GM12864 (cell line): Measurements from ENCODE around the gene CYP2W1.

Experiments
- DNase-seq: peaks from one replicate; pipeline ENCODE4 v3.0.0-alpha.2; 2011; ENCODE audit warnings: low read depth
- H3K4me3 ChIP-seq: 2 replicates; pipeline ENCODE4 v1.5.1; 2011; ENCODE audit warnings: mild to moderate bottlenecking, low read depth, low read length, control low read depth
- CTCF ChIP-seq: IDR thresholded peaks from 2 replicates; pipeline ENCODE4 v1.5.1; 2011; ENCODE audit warnings: low read depth, mild to moderate bottlenecking, moderate library complexity, low read length, control low read depth, inconsistent platforms; ENCODE audit errors: missing control alignments

CYP2W1 gene

GRCh38 chr7:992709-993607 lies 10.0 kb downstream of the CYP2W1 start:
- no peak overlapping the region for H3K4me3 ChIP-seq

DNA sequence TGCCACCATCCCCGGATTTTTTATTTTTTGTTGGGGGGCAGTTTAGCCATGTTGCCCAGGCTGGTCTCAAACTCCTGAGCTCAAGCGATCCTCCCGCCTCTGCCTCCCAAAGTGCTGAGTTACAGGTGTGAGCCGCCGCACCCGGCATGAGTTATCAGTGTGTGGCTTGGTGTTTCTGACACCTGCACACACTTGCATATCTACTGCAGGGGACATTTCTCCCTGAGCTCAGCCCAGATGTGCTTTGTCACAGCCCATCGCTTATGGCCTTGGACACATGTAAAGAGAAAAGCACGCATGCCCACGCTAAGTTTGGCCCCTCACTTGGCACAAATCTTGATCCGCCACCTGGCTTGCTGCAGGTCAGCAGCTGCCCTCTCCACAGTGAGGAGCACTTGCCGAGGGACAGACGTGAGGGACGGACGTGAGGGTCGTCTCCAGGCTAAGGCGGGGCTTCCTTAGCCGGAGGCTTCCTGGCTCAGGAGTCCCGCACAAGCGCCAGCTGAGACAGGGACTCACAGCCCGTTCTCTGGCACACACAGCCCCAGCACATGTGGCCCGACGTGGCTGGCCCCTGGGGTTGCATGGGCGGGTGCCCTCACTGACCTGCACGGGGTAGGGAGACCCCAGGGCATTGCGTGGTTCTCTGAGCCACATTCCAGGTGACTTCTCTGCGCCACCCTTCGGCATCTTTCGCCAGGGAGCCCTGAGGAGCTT lies 11.8 kb downstream of the CYP2W1 start:
- no peak for DNase-seq
- TF ChIP-seq CTCF = no peak
- H3K4me3 ChIP-seq = no peak overlapping the region

More at GRCh38 chr7:992709-993607, 10.0 kb downstream of the CYP2W1 start:
- DNase-seq = peak; percentile 82
- peak; percentile 99 for TF ChIP-seq CTCF

GRCh38 chr7:995571-995970 lies 12.6 kb downstream of the CYP2W1 start:
- no peak for TF ChIP-seq CTCF
- H3K4me3 ChIP-seq = no peak overlapping the region
- no peak for DNase-seq

DNA sequence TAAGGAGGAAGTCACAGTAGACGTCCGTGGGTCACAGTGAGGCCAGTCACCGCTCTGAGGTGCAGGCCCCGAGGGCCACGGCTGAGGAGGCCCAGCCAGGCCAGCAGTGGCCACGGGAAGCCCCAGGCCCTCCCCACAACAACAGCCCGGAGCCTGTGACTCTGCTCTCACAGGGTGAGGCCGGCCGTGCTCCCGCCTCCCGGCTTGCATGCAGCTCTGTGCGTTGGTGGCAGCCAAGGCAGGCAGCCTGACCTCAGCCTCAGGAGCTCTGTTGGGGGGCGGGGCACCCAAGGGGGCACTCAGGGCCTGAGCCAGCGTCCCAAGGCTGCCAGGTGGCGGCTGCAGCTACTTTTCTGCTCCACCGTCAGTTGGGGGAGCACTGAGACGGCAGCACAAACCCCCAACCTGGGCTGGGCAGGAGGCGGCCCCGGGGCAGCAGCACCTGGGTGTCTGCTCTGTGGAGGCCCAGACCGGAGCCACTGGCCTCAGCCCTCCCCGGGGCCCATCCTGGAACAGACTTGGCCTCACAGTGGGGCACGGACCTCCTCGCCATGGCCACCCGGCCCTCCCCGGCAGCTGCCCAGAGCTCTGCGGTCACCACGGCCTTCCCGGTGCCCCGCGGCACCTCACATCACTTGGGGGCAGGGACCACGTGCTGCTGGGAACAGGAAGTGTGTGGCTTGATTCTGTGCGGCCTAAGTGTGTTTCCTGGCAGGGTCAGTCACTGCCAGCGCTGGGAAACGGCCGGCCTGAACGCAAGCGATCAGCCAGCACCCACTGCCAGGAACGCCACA lies 13.3 kb downstream of the CYP2W1 start:
- H3K4me3 ChIP-seq = no peak overlapping the region
- TF ChIP-seq CTCF = no peak
- no peak for DNase-seq

GRCh38 chr7:997404-998395 lies 14.7 kb downstream of the CYP2W1 start:
- TF ChIP-seq CTCF = no peak
- DNase-seq = no peak
- H3K4me3 ChIP-seq = no peak overlapping the region

DNA sequence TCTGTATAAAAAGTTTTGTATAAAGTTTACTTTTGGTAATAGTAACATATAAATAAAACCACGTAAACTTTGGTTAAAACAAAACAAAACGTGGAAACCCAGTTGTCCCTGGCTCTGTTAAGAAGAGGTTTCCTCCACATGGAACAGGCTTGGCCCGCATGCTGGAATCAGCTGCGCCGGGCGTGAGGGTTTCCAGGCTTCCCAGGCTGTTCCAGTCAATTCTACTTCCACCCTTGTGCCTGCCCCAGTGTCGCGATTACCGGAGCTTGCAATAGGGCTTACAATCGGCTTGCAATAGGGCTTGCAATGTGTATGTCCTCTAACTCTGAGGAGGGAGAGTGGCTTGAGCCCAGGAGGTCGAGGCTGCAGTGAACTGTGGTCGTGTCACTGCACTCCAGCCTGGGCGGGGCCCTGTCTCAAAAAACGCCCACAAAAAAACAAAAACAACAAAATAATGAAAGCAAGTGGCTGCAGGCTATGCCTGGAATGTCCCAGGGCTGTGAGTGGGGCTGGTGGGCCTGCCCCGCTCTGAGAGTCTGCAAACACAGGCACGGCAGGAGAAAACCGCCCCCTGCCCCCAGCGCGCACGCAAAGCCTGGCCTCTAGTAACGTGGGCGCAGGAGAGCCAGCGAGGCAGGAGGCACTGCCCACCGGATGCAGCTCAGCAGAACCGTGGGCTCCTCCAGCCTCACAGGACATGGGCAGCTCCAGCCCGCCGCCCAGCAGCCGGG lies 16.3 kb downstream of the CYP2W1 start:
- no peak for TF ChIP-seq CTCF
- no peak for DNase-seq
- H3K4me3 ChIP-seq = peak overlapping the region; percentile 6
